PFSK-1 (cell line): ENCODE results near the gene ST7L.

Experiments used
- POLR2AphosphoS5 ChIP-seq: IDR thresholded peaks from 2 replicates; pipeline ENCODE4 v1.6.1; 2012; ENCODE audit warnings: low read depth, mild to moderate bottlenecking, control low read depth, low read length, moderate library complexity
- REST ChIP-seq, 2 experiments: IDR thresholded peaks; 2 replicates each; pipeline versions ENCODE4 v1.6.1 to v1.8.0; 2011 to 2012; ENCODE audit warnings: low read depth in 2 of 2, low read length in 2 of 2, control low read depth in 1 of 2, inconsistent platforms in 1 of 2, mild to moderate bottlenecking in 1 of 2, moderate library complexity in 1 of 2; ENCODE audit not compliant: insufficient read depth in 1 of 2
- TAF1 ChIP-seq: IDR thresholded peaks from 2 replicates; pipeline ENCODE4 v1.6.1; 2012; ENCODE audit warnings: low read length, control low read depth, borderline replicate concordance; ENCODE audit not compliant: insufficient read depth

GRCh38 chr1:112508278-112509004, 110.5 kb downstream of the ST7L start, which contains the start of gene WNT2B:
- TF ChIP-seq POLR2AphosphoS5 (no peak), REST (IDR thresholded peaks at IDR 0.05; ENCODE audit: insufficient read depth in 1 of 2, low read depth in 2 of 2, low read length in 2 of 2) (no peak), TAF1 (no peak)
